GM21367 (cell line): ENCODE results near the gene GNAT2.

ENCODE experiments used
- ATAC-seq: cut with Tn5 transposase; IDR thresholded peaks from one replicate; pipeline ENCODE4 v1.9.1; 2021; ENCODE audit not compliant: unreplicated experiment

The GNAT2 gene

GRCh38 chr1:109566982-109567381 lies 52.4 kb downstream of the GNAT2 start:
- no peak for ATAC-seq

- no peak for ATAC-seq
Observed at GRCh38 chr1:109565241-109565640, 54.2 kb downstream of the GNAT2 start.

- ATAC-seq, result no peak
Observed at GRCh38 chr1:109564194-109564878, 55.1 kb downstream of the GNAT2 start.

GRCh38 chr1:109559995-109560394 lies 59.4 kb downstream of the GNAT2 start:
- no peak for ATAC-seq

GRCh38 chr1:109557520-109557919 lies 61.9 kb downstream of the GNAT2 start:
- no peak for ATAC-seq

GRCh38 chr1:109556563-109556962 lies 62.9 kb downstream of the GNAT2 start:
- ATAC-seq, result no peak
